RCC 7860 (cell line): Measurements from ENCODE around the gene DCST2.
A peak's percentile ranks its signal among the peaks of the same experiment; 100 is the strongest.

Source experiments
- DNase-seq: peaks from one replicate; pipeline ENCODE4 v3.0.0-alpha.2; 2015; ENCODE audit warnings: low spot score
- FAIRE-seq: peaks from 2 replicates; lab custom pipeline; 2012; peaks lifted over from hg19 to GRCh38; lab: Jason Lieb, UNC

The DCST2 gene

DNA sequence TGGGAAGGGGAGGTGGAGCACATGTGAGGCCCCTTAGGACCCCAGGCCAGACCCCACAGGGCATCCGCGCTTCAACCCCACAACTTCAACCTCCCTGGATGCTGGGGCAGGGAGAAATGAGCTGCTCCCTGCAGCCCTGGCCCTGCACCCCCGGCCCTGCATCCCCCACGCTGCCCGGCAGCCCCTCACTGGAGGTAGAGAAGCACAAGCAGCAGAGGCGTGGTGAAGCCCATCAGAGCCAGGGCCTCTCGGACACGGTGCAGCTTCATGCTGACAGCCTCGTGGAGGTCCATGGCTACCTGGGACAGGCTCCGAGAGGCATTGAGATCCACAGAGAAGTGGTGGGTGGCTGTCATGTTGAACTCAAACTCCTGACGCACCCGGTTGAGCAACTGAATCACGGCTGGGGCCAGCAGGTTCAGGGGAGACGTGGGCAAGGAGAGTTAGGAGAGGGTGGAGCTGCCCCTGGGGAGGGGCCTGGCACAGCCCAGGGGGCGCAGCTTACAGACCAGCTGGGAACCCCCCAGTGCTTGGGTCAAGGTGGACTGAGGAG lies 3.3 kb downstream of the DCST2 start:
- FAIRE-seq: no peak

DNA sequence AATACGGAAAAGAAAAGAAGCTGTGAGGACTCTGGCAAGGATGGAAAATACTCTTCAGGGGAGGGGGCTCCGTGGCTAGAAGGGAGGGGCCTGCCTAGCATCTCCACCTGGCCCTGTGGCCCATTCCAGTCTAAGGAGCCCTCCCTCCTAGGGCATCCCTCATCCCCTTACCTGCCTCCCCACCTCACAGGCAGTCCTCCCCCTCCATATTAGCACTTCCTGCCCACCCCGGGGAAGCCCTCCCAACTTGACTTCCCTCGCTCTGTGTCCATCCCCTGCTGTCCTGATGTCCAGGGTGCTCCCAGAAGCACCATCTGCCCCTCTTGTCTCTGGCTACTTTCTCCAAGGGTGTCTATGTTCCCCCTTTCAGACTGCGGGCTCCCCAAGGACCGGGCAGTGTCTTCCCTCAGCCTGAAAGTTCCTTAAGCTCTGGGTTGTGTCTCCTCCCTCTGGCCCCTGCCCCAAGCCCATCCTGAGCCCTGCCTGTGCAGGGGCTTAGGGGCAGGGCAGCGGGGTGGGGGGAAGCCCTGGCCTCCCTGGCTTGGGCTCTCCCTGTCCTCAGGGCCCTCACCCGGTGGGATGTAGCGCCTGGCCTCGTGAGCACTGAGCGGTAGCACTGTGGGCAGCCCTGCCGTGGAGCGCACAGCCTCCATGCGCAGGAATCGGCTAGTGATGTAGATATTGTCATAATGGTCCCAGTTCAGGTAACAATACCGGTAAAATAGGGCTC lies 3.9 kb downstream of the DCST2 start:
- DNase-seq (no peak), FAIRE-seq (no peak)

More for the DNA sequence above, 3.3 kb downstream of the DCST2 start:
- no peak for DNase-seq

DNA sequence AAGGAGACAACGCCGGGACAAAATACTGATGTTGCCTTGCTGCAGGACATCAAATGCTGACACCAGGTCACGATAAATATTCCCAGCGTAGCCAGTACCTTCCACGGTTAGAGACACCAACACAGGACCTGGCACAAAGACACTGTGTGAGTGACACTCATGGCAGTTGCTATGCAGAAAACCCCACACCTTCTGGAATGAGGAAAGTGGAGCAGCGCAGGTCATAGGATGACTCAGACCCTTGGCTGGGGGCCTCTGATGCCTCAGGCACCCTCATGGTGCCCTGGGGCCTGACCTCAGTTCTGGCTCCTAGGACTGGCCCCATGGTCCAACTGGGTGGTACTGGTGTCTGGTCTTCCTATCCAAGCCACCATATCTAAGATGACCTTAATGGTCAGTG lies 7.0 kb downstream of the DCST2 start:
- FAIRE-seq: no peak

DNA sequence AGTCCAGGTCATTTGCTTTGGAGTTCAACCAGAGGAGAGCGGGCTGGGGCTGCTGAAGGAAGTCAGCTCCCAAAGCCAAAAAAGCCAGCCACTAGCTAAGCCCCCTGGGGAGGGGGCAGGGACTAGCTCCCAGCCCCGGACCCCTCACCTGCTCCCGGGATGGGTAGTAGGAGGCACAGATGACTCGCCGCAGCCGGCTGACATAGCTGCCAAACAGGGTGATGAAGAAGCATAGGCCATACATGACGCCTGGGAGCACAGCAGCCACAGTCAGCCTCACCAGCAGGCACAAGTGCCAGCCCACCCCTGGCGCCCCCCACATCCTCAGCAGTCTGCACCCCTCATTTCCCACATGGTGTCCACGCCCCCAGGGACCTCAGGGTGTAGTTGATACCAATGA lies 7.4 kb downstream of the DCST2 start:
- FAIRE-seq: no peak
- DNase-seq: no peak

More for the DNA sequence above, 7.0 kb downstream of the DCST2 start:
- peak; percentile 64 for DNase-seq

DNA sequence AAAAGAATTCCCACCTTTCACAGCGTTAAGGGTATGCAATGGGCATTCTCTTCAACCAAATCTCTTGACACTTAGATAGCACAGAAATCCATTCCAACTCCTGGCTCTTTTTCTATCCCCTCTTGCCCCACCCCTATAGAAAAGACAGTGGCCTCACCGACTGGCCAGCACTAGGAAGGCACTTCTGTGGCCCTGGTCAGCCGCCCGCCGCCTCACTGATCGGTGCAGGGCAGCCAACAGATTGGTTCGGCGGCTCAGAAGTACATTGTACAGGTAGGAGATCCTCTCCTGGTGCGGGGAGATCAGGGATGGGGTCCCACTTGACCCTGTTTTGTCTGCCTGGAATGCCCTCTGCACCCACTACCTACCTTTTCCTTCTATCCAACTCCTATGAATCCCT lies 9.3 kb downstream of the DCST2 start:
- FAIRE-seq (no peak), DNase-seq (no peak)

DNA sequence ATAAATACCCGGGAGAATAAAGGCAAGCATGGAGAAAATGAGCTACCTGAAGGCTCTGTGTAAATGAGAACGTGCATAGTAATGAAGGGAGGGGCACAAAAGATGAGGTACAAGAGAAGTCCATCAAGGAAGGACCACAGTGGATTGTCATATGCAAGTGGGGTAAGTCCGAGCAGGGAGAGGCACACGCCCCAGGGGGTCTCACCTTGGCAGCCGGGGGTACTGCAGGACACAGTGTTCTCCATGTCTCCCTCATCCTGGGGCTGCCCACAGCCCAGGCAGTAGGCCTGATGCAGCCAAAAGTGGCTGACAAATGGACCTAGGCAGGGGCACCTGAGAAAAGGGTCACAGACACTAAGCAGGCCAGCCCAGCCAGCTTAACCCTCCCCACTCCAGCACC lies 10.0 kb downstream of the DCST2 start:
- DNase-seq (no peak), FAIRE-seq (no peak)

DNA sequence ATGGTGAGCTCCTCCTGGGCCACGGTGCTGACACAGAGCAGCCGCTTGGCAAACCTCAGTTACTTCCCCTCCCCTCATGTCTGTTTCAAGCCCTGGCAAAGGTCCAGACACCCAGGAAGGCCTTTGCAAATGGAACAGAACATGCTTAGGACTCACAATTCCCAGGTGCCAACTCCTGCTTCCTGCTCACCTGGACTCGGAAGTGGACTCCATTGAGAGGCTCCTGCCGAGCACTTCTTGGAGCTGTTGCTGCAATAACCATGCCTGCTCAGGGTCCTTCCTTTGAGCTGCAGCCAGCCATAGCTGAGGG lies 10.7 kb downstream of the DCST2 start:
- FAIRE-seq (no peak), DNase-seq (no peak)

DNA sequence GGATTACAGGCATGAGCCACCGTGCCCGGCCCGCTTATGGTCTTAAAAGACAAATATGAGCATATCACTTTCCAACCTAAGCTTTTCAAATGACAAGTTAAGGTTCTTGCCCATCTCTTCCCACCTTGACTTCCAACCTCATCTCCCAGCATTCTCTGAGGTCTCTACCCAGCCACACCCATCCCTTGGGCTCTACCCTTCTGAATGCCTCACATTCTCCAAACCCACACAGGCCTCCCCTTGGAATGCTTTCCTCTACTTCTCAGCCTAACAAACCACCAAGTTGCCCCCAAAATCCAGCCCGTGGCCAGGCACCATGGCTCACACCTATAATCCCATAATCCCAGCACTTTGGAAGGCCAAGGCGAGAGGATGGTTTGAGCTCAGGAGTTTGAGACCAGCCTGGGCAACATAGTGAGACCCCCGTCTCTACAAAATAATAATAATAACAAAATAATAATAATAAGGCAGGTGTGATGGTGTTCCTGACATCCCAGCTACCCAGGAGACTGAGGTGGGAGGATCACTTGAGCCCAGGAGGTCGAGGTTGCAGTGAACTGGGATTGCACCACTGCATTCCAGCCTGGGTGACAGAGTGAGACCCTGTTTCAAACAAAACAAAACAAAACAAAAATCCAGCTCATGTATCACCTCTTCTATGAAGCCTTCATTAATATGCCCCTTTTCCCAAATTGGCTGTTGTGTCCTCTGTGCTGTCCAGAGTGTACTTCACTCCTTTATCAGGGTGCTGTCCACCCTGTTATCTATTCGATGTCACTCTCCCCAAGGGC lies 11.2 kb downstream of the DCST2 start:
- FAIRE-seq: no peak
- no peak for DNase-seq

DNA sequence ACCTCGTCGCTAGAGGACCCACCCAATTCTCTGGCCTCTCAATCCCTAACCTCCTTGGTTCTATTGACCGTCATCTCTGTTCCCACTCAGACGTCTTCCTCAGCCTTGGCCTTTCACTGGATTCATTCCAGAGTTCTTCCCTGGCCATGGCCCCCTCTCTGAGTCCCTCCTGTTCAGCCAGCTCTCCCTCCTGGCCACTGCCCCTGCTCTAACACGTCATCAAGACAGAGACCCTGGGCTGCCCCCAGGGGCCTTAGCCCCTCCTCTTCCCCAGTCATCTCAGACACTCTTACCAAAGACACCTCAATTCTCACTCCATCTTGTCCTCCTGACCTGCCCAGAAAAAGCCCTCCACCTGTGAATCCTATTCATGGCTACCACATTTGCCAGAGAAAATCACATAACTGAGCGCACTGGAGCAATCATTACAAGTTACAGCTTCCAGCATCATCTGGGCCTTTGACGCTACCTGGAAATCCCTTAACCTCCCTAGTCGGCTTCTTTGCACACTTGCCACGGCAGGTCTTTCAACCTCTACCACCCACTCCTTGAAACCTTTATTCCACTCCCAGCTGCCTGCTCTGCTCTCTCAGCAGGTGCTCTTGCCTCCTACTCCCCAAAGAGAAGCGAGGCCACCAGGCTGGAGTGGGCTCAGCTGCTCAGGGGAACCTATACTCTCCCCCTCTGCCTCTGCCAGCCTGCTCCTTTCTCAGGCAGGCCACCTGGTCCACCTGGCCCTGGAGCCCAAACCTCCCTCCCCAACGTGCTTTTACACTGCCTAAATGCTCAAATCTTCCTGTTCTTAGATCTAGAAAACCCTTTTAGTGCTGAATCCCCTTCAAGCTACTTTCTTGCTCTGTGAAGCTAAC lies 14.0 kb downstream of the DCST2 start:
- no peak for DNase-seq
- FAIRE-seq: no peak

DNA sequence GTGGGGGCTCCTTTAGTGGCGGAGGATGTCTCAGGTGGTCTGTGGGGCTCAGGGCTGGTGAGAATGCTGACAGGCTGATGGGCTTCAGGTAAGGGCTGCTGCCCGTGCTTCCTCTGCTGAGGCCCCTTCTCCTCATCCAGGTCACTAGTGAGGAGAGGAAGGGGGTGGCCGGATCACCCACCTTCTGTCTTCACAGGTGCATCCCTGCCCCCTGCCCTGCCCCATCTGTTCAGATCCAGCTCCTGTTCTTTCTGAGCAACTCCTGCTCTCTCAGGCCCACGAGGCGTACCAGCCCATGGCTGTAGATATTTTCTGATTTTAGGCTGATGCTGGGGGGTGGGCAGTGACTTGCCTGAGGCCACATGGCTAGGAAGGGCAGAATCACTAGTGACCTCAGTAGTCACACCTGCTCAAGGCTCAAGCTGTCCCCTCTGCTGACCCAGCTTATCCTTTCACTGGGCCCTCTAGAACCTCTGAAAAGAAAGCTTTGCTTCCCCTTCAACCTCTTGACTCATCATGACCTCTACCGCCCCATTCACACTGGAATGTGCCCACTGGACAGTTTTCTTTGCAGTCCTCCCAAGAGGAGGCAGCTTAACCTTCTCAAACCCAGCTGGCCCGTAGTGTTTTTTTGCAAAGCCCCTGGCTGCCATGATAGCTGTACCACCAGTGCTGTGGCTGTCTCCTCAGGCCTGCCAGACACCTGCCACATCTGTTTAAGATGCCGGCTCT lies 14.8 kb downstream of the DCST2 start:
- DNase-seq (no peak), FAIRE-seq (no peak)

DNA sequence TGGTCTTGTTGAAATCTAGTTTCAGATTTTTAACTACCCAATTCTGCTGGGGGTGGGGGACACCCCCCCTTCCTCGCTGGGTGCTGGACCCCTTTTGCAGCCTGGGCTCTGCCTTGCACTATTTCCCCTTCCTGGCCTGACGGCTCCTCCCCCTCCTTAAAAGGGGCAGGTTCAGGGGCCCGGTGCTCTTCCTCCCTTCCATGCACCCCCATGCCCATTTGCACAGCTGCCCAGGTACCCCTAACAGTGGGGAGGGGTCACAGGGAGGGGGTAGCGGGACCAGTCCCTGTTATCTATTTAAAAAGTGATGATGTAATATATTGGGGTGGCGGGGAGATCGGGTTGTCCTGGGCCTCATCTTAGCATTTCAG lies 15.7 kb downstream of the DCST2 start:
- FAIRE-seq (no peak), DNase-seq (no peak)

DNA sequence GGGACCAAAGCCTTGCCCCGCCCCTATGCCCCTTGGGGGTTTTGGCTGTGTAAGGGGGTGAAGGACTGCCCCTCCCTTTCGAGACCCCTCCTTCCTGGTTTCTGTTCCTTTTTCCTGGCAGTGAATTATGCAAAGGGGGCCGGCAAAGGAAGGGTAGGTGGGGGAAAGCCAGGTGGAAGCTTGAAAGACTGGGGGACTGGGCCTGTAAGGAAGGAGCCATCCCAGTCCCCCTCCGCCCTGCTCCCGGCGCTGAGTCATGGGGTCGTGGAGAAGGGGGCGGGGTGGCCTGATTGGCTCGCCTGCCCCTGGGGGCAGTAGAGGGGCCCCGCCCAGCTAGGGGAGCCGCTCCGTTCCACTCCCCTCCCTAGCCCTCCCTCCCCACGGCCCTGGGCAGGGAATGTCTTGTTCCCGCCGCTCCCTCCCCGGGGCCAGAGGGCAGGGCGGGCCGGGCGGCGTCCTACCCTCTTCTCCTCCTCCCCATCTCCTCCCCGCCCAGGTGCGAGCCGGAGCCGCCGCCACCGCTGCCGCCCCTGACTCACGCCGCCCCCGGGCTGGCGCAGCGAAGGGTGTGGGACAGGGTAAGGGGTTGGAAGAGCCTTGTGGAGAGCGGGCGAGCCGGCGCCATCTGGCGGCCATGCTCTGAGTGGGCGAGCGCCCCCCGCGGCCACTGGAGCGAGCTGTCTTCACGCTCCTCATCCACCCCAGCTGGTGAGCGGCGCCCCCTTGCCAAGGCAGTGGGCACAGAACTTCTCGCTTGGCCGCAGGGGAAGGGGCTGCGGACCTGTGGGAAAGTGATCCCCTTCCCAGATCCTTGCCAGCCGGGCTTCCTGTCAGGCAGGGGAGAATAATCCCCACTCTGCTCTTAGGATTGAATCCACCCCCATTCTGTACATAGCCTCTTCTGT lies 16.3 kb downstream of the DCST2 start:
- no peak for FAIRE-seq
- DNase-seq: peak; percentile 83

DNA sequence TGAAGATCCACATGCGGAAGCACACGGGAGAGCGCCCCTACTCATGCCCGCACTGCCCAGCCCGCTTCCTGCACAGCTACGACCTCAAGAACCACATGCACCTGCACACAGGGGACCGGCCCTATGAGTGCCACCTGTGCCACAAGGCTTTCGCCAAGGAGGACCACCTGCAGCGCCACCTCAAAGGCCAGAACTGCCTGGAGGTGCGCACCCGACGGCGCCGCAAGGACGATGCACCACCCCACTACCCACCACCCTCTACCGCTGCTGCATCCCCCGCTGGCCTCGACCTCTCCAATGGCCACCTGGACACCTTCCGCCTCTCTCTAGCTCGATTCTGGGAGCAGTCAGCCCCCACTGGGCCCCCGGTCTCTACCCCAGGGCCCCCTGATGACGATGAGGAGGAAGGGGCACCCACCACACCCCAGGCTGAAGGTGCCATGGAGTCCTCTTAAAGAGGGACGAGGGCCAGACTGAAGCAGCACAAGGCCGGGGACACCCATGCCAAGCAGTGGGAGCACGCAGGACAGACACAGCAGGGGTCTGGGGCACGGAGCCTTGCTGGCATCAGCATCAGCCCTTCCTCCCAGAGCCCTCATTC lies 17.2 kb downstream of the DCST2 start:
- no peak for DNase-seq
- no peak for FAIRE-seq

DNA sequence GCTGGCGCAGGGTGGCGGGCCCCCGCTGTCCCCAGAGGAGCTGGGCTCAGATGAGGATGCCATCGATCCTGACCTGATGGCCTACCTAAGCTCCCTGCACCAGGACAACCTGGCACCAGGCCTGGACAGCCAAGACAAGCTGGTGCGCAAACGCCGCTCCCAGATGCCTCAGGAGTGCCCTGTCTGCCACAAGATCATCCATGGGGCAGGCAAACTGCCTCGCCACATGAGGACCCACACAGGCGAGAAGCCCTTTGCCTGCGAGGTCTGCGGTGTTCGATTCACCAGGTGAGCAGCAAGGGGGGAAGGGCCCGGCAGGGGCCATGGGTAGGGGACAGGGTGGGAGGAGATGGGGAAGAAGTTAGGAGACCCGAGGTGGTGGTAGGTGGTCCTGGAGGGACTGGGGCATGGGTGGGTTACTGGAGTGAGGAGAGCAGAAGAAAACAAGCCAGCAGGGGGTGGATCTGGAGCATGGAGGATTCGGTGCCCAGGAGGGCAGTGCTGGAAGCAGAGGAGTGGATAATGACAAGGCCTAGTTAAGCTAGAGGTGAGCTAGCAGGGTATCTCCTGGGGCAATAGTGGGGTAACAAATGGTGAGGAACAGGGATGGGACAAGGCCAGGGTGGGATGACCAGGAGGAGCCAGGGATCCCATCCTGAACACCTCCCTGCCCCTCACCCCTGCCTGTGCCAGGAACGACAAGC lies 17.9 kb downstream of the DCST2 start:
- no peak for DNase-seq
- no peak for FAIRE-seq

DNA sequence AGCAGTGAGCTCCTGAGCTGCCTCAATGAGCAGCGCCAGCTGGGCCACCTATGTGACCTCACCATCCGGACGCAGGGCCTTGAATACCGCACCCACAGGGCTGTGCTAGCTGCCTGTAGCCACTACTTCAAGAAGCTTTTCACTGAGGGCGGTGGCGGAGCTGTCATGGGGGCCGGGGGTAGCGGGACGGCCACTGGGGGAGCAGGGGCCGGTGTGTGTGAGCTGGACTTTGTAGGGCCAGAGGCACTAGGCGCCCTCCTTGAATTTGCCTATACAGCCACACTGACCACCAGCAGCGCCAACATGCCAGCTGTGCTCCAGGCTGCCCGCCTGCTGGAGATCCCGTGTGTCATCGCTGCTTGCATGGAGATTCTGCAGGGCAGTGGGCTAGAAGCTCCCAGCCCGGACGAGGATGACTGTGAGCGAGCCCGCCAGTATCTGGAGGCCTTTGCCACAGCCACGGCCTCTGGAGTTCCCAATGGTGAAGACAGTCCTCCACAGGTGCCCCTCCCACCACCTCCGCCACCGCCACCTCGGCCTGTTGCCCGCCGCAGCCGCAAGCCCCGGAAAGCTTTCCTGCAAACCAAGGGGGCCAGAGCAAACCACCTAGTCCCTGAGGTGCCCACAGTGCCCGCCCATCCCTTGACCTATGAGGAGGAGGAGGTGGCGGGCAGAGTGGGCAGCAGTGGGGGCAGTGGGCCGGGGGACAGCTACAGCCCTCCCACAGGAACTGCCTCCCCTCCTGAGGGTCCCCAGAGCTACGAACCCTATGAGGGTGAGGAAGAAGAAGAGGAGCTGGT lies 18.7 kb downstream of the DCST2 start:
- no peak for DNase-seq
- no peak for FAIRE-seq

DNA sequence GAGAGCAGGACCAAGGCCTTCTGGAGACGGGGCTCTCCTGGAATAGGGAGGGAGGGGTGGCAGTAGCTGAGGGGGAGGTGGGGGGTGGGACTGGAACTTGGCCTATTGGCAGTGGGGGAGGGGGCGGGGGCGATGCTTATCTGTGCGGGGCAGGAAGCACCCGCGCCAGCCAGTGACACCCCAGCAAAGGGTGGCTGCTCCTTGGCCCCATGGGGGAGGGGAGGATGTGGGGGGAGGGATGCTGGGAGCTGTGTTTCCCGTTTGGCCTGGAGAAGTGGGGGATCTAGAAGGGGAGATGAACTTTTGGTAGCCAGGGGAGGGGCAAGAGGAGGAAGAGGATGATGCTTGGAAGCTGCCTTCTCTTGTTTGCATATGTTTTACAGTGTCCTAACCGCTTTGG lies 19.9 kb downstream of the DCST2 start:
- no peak for DNase-seq
- FAIRE-seq: no peak

DNA sequence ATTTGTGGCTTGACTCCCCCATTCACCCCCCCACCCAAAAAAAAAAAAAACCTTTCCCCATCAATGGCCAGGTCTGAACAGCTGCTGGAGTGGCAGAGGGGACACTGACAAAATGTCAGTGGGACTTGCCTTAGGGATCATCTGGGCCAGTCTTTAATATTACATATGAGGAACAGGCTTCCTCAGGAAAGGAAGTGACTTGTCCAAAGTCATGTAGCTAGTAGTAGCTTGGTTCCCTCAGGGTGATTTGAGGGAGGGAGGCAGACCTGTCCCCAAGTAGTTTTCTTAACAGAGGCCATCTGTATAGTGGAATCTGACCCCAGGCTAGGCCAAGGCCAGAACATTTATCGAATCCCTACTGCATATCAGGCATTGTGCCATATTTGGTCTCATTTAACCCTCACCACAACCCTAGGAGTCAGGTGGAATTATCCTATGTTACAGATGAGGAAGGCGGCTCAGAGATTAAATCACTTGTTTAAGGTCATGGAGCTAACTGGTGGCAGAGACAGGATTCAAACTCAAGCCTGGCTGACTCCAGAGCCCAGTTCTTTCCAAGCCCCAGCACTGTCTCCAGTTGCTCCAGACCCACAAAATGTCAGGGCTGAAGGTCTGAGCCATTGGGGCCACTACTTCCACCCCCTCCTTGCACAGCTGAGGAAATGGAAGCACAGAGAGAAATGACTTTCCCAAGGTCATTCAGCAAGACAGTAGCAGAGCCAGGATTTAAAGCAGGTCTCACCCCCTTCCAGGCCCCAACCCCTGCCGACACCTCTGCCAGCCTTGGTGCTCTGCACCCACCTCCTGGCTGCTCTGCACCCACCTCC lies 20.6 kb downstream of the DCST2 start:
- no peak for DNase-seq
- FAIRE-seq: no peak
